ENCODE data around the gene LRPAP1.

The LRPAP1 gene

DNA sequence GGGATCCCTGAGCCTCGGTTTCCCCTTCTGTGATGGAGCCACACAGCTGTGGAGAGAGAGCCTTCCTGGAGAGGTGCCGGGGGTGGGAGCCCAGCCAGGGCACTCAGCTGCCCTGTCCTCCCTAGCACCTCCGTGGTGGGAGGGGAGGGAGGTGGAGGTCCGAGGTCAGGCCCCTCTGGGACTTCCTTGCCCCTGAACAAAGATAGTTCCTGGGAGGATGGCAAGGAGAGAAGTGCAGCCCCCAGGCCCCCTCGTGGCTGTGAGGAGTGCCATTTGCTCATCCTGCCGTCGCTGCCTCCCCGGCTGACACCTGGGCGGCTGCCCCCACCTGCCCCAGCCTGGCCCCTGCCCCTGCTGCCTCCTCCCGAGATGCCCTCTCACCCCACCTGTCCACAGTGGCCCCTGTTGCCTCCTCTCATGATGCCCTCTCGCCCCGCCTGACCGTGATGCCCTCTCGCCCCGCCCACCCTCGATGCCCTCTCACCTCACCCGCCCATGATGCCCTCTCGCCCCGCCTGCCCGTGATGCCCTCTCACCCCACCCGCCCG lies 56.4 kb downstream of the LRPAP1 start:
- no peak for DNase-seq (ENCODE audit: low spot score)
- FAIRE-seq = no peak

DNA sequence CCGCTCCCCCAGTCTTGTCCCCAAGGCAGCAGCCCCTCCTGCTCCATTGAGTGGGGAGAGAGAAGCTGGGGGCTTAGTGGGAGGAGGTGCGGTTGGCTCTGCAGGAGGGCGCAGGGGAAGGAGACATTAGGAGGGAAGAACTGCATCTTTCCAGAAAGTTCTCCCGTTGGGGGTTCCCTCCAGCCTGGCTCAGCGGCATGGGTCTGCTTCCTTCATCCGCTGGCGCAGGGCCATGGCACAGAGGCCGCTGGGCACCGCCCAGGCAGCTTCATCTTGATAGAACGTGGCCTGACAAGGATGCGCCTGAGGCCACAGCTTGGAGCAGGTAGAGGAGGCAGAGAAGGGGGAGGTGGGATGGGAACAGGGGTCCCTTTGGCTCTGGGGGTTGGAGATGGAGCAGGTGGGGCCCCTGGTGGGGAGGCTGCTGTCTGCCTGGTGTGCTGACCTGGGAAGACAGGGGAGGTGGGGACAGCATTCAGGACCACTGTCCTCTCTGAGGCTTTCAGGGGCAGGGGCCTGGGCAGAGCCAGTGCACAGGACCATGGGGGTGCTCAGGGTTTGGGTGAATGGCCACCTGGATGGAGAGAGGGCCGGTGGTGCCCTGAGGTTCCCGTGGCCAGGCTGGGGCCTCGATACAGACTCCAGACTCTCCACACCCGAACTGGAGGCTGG lies 57.0 kb downstream of the LRPAP1 start:
- DNase-seq (ENCODE audit: low spot score) = no peak
- FAIRE-seq = no peak

- no peak for FAIRE-seq
- no peak for DNase-seq (ENCODE audit: low spot score)
These were observed 58.0 kb downstream of the LRPAP1 start for GRCh38 chr4:3473996-3474765.

- FAIRE-seq (no peak), DNase-seq (ENCODE audit: low spot score) (no peak)
These were observed 58.9 kb downstream of the LRPAP1 start for GRCh38 chr4:3473181-3473950.

GRCh38 chr4:3472411-3473141 lies 59.6 kb downstream of the LRPAP1 start:
- DNase-seq (ENCODE audit: low spot score) = no peak
- FAIRE-seq = no peak

- FAIRE-seq (no peak), DNase-seq (ENCODE audit: low spot score) (no peak)
These were observed 60.3 kb downstream of the LRPAP1 start for GRCh38 chr4:3471886-3472285.

DNA sequence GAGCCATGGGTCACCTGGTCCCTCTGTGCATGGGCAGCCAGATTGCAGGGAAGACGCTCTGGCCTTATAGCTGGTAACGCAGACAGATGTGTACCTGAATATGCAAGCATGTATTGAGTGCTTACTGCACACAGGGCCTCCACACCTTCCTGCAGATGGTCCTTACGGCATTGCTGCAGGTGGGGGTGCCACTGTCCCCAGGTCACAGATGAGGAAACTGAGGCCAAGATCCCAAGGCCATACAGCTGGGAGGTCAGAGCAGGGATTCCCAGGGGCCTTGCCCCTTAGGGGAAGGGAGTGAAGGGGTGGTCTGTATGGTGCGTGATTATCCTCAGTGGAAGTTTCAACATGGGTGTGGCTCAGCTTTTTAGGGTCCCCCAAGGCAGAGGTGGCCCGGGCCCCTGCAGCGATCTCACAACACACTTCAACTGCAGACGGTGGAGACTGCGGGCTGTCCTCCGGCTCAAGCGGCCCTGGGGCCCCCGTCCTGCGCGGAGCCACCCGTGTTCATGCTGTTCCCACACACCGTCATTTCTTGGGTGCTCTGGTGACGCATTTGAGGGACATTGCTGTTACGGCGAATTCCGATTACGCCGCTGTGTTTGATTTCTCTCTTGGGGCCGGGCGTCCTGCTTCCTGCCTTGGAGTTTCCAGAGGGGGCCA lies 61.0 kb downstream of the LRPAP1 start:
- DNase-seq (ENCODE audit: low spot score) (no peak), FAIRE-seq (no peak)

- no peak for DNase-seq (ENCODE audit: low spot score)
- FAIRE-seq = no peak
These were observed 61.8 kb downstream of the LRPAP1 start for GRCh38 chr4:3470244-3471097.

GRCh38 chr4:3469386-3470243 lies 62.6 kb downstream of the LRPAP1 start:
- DNase-seq (ENCODE audit: low spot score) (no peak), FAIRE-seq (no peak)

DNA sequence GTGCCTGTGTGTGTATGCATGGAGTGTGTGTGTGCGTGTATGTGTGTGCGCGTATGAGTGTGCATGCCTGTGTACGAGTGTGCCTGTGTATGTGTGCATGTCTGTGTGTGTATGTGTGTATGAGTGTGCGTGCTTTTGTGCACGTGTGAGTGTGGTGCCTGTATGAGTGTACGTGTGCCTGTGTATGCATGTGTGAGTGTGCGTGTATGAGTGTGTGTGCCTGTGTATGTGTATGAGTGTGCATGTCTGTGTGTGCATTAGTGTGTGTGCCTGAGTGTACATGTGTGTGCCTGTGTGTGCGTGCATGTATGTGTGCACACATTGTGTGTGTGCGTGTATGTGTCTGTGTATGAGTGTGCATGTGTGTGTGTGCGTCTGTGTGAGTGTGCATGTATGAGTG lies 63.4 kb downstream of the LRPAP1 start:
- peak; percentile 93 for FAIRE-seq
- no peak for DNase-seq (ENCODE audit: low spot score)

DNA sequence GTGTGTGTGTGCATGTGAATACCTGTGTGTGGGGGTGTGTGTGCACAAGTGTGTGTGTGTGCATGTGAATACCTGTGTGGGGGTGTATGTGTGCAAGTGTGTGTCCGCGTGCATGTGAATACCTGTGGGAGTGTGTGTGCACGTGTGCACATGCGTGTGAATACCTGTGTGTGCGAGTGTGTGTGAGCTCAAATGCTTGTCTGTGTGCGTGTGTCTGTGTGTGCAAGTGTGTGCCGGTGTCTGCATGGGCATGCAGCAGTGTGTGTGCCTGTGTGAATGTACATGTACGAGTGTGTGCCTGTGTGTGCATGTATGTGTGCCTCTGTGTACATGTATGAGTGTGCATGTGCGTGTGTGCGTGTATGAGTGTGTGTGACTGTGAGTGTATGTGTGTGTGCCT lies 64.1 kb downstream of the LRPAP1 start:
- FAIRE-seq (no peak), DNase-seq (ENCODE audit: low spot score) (no peak)

DNA sequence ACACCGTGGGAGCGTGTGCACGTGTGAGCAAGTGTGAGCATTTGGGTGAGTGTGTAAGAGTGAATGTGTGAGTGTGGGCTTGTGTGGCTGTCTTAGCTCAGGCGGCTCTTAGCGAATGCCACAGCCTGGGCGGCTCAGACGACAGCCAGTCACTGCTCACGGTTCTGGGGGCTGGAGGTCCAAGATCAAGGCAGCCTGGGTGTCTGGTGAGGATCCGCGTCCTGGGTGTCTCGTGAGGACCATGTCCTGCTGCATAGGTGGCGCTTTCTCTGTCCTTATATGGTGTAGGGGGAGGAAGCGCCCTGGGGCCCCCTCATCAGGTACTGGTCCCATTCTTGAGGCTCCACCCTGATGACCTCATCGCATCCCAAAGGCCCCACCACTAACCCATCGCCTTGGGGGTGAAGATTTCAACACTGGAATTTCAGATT lies 64.6 kb downstream of the LRPAP1 start:
- DNase-seq (ENCODE audit: low spot score) (no peak), FAIRE-seq (no peak)

- FAIRE-seq (no peak), DNase-seq (ENCODE audit: low spot score) (no peak)
These were observed 65.3 kb downstream of the LRPAP1 start for GRCh38 chr4:3466691-3467600.

GRCh38 chr4:3465698-3466671 lies 66.2 kb downstream of the LRPAP1 start:
- no peak for DNase-seq (ENCODE audit: low spot score)
- no peak for FAIRE-seq

DNA sequence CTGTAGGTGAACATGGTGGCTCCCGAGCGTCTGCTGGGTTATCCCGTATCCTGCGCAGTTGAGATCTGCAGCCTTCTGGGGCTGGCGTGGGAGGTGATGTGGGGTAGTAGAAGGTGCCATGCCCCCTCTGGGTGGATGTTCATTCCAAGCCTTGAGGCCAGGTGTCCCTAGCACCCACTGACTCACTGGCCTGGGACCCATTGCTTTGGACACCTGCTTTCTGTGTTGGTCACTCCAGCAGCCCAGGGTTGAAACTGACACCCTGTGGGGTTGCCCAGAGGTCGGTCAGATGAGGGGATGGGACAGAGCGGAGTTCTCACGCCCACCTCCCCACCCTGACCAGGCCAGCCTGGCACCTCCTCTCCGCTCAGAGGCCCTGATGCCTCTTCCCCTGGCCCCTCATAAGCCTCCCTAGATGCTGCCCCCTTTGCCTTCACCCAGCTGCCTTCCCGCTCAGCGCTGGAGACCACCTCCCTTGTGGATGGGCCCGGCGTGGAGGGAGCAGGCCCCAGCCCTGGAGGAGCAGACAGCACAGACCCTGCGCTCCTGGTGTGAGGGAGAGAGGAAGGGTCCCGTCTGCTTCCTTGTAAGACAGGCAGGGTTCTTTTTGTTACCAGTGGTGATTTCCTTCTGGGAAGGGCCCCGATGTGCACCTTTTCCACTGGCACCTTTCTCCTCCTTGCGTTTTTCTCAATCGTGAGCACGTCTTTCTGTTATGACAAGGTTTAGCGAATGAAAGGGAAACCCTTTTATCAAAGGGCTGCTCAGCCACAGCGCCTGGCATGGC lies 67.1 kb downstream of the LRPAP1 start:
- FAIRE-seq (no peak), DNase-seq (ENCODE audit: low spot score) (no peak)
